GOT3 (cell line): ENCODE results near the gene DCDC2C.

Source experiments
- DNase-seq: peaks from one replicate; lab custom pipeline; 2025; ENCODE audit warnings: mixed read lengths; lab: John Stamatoyannopoulos, UW

Gene DCDC2C

GRCh38 chr2:3895021-3895420, 191.6 kb downstream of the DCDC2C start:
- DNase-seq, result no peak
